ENCODE results near the gene CCER1. TPM values are rescaled to one million over a fixed set of nuclear protein-coding genes. Genes with fewer than 3 reads are reported as not detected.

The CCER1 gene
- polyA plus RNA-seq, 1 of the 3 experiments (the other 2 are of a cell fraction) = not detected

GRCh38 chr12:91001306-91001705, 46.3 kb upstream of the CCER1 start:
- no peak overlapping the region for H2AFZ ChIP-seq (ENCODE audit: low read depth)
- DNase-seq = no peak
- H3K9ac ChIP-seq = no peak overlapping the region
- H3K27me3 ChIP-seq (ENCODE audit: insufficient read depth) = no peaks in the 10 kb centered on the region
- no peak for TF ChIP-seq NRF1 (IDR thresholded peaks at IDR 0.05; ENCODE audit: low read depth, low read length)
- TF ChIP-seq, protein P1, sequence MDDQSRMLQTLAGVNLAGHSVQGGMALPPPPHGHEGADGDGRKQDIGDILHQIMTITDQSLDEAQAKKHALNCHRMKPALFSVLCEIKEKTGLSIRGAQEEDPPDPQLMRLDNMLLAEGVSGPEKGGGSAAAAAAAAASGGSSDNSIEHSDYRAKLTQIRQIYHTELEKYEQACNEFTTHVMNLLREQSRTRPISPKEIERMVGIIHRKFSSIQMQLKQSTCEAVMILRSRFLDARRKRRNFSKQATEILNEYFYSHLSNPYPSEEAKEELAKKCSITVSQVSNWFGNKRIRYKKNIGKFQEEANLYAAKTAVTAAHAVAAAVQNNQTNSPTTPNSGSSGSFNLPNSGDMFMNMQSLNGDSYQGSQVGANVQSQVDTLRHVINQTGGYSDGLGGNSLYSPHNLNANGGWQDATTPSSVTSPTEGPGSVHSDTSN (IDR thresholded peaks at IDR 0.05) = peak; percentile 37; the same call in 1 of the 2 replicates
- TF ChIP-seq POLR2AphosphoS5 (IDR thresholded peaks at IDR 0.05; ENCODE audit: low read depth, low read length) = no peak
- peak; percentile 20; the same call in 1 of the 2 replicates for TF ChIP-seq TCF12 (IDR thresholded peaks at IDR 0.05)
- CTCF ChIA-PET = no interaction called here
- no peaks in the 10 kb centered on the region for H3F3A ChIP-seq (replicated peaks; ENCODE audit: insufficient read depth)
- 39% methylated on average over 1 of the region's 1 CpG for WGBS (ENCODE audit: low lambda C conversion rate)
- no peaks in the 10 kb centered on the region for H3K9me3 ChIP-seq
- POLR2A ChIA-PET = no interaction called here
- no peaks in the 10 kb centered on the region; a peak in 1 of 4 replicates for H3K4me1 ChIP-seq (ENCODE audit: control insufficient read depth in 1 of 2, insufficient read depth in 2 of 2, low read depth in 1 of 2, low read length in 1 of 2)
- H3K4me2 ChIP-seq = no peak overlapping the region
- H3K9me2 ChIP-seq = no peaks in the 10 kb centered on the region
- H3K79me2 ChIP-seq (ENCODE audit: insufficient read depth) = no peaks in the 10 kb centered on the region
- H4K20me1 ChIP-seq (ENCODE audit: insufficient read depth) = no peaks in the 10 kb centered on the region
- no peak overlapping the region; a peak in 1 of 4 replicates for H3K27ac ChIP-seq (ENCODE audit: low read depth in 2 of 2, low read length in 1 of 2)
- H3K36me3 ChIP-seq (replicated peaks in 1 of 2; ENCODE audit: control insufficient read depth in 1 of 2, insufficient read depth in 2 of 2, low read length in 1 of 2) = no peaks in the 10 kb centered on the region
- no peak overlapping the region for H3K4me3 ChIP-seq (ENCODE audit: low read depth in 2 of 2, low read length in 1 of 2)

DNA sequence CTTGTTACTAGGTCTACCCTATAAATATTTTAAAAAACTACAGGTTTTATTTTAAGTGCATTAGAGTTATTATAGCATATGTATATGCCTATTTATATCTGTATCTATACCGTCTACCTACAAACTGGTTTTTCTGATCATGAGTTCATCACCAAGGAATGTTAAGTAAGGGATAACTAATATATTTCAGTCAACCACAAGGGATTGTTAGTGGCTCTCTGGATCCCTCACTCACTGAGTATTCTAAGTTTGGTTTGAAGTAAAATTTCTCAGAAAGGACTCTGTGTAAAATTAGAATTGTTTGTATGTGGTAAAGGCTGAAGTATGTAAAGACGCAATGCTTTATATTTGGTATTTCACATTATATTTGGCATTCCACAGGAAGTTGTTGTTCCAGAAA, 45.0 kb upstream of the CCER1 start:
- DNase-seq = no peak
- CTCF ChIA-PET = no interaction called here

More for the DNA sequence above, 45.0 kb upstream of the CCER1 start:
- Histone ChIP-seq H3K27ac (ENCODE audit: low read depth in 2 of 2, low read length in 1 of 2) (no peak overlapping the region), H3K9me3 (no peaks in the 10 kb centered on the region), H3K79me2 (ENCODE audit: insufficient read depth) (no peaks in the 10 kb centered on the region), H3K4me1 (ENCODE audit: control insufficient read depth in 1 of 2, insufficient read depth in 2 of 2, low read depth in 1 of 2, low read length in 1 of 2) (no peaks in the 10 kb centered on the region; a peak in 1 of 4 replicates), H3F3A (replicated peaks; ENCODE audit: insufficient read depth) (no peaks in the 10 kb centered on the region), H3K9ac (no peak overlapping the region), H3K27me3 (ENCODE audit: insufficient read depth) (no peaks in the 10 kb centered on the region), H3K4me3 (ENCODE audit: low read depth in 2 of 2, low read length in 1 of 2) (no peak overlapping the region), H3K9me2 (no peaks in the 10 kb centered on the region), H3K36me3 (replicated peaks in 1 of 2; ENCODE audit: control insufficient read depth in 1 of 2, insufficient read depth in 2 of 2, low read length in 1 of 2) (no peaks in the 10 kb centered on the region), H4K20me1 (ENCODE audit: insufficient read depth) (no peaks in the 10 kb centered on the region), H2AFZ (ENCODE audit: low read depth) (no peak overlapping the region), H3K4me2 (no peak overlapping the region)
- TF ChIP-seq, protein P1 (IDR thresholded peaks at IDR 0.05) = no peak
- TF ChIP-seq IRF3 (IDR thresholded peaks at IDR 0.05; ENCODE audit: low read depth, low read length) (no peak), SMC3 (IDR thresholded peaks at IDR 0.05; ENCODE audit: low read depth, low read length) (no peak), EZH2phosphoT487 (IDR thresholded peaks at IDR 0.05; ENCODE audit: borderline replicate concordance, low read depth) (no peak), REST (IDR thresholded peaks at IDR 0.05; ENCODE audit: low read depth, low read length) (no peak), USF2 (IDR thresholded peaks at IDR 0.05; ENCODE audit: borderline replicate concordance, low read depth, low read length) (no peak), RAD21 (IDR thresholded peaks at IDR 0.05; ENCODE audit: low read length) (no peak), SIN3A (IDR thresholded peaks at IDR 0.05; ENCODE audit: borderline replicate concordance, low read depth, low read length) (no peak)
- POLR2A ChIA-PET = no interaction called here
- 53% methylated on average over 2 of the region's 2 CpGs for WGBS (ENCODE audit: low lambda C conversion rate)

Data from SK-N-SH (cell line).